HepG2 (cell line): Measurements from ENCODE around the gene PTPRD. TPM values are rescaled to one million over a fixed set of nuclear protein-coding genes. Genes with fewer than 3 reads are reported as not detected.

Source experiments
- ATAC-seq: fragments of 200-7000 bp; cut with Tn5 transposase; 3 replicates; pipeline ENCODE4 v1.9.1; 2020; ENCODE audit warnings: mild to moderate bottlenecking, moderate library complexity
- BruUV-seq: library from RNA; stranded (reverse); fragments of 400-500 nt; replicated peaks from 2 replicates; lab custom pipeline; 2021; lab: Mats Ljungman, UMichigan
- CTCF ChIA-PET: fragments of 300-600 bp; formaldehyde crosslinking; extraction: SDS; loops from one replicate; lab custom pipeline; 2021; ENCODE audit warnings: low total read pairs, inconsistent platforms, low intra/inter-chr PET ratio; lab: Yijun Ruan, JAX
- POLR2A ChIA-PET: fragments of 350-600 bp; sonication (Branson Sonifier 250); formaldehyde crosslinking; loops from one replicate; lab custom pipeline; 2020; ENCODE audit warnings: antibody characterized with exemption, inconsistent platforms; lab: Yijun Ruan, JAX
- DNase-seq: peaks from one replicate; pipeline ENCODE4 v3.0.0-alpha.2; 2015; ENCODE audit warnings: low spot score
- FAIRE-seq: peaks from 3 replicates; lab custom pipeline; 2011; peaks lifted over from hg19 to GRCh38; lab: Jason Lieb, UNC
- H2AFZ ChIP-seq: one replicate; pipeline ENCODE4 v1.6.1; 2011; ENCODE audit warnings: low read length, inconsistent platforms
- H3K27ac ChIP-seq: fragments of 300-600 bp; 3 replicates; pipeline ENCODE4 v1.8.0; 2011; ENCODE audit warnings: mixed run types, mild to moderate bottlenecking, mixed read lengths, low read length, inconsistent platforms; ENCODE audit not compliant: insufficient read depth; ENCODE audit errors: extremely low read length
- H3K27me3 ChIP-seq, 2 experiments: fragments of 200-600 bp in 1 of 2; 2 replicates in 1 of 2; 3 replicates in 1 of 2; pipeline versions ENCODE4 v1.6.0 to v1.8.0; 2011; ENCODE audit warnings: low read length in 2 of 2, mild to moderate bottlenecking in 2 of 2, moderate library complexity in 2 of 2, inconsistent platforms in 1 of 2; ENCODE audit not compliant: insufficient read depth in 2 of 2, control insufficient read depth in 1 of 2
- H3K36me3 ChIP-seq, 2 experiments: fragments of 200-600 bp in 1 of 2; replicated peaks in 1 of 2; 2 replicates in 1 of 2; 3 replicates in 1 of 2; pipeline versions ENCODE4 v1.5.1 to v1.8.0; 2011; ENCODE audit warnings: low read length in 2 of 2, inconsistent platforms in 1 of 2; ENCODE audit not compliant: insufficient read depth in 2 of 2, control insufficient read depth in 1 of 2
- H3K4me1 ChIP-seq: 2 replicates; pipeline ENCODE4 v1.5.1; 2012; ENCODE audit warnings: low read length, inconsistent platforms; ENCODE audit not compliant: insufficient read depth
- H3K4me2 ChIP-seq: 2 replicates; pipeline ENCODE4 v1.6.0; 2011; ENCODE audit warnings: low read depth, low read length, inconsistent platforms
- H3K4me3 ChIP-seq, 3 experiments: fragments of 200-600 bp in 1 of 3; sonication (generic), shearing (Covaris generic) in 1 of 3; replicated peaks in 1 of 3; 2 replicates each; pipeline ENCODE4 v1.5.1; 2011 to 2016; ENCODE audit warnings: low read length in 3 of 3, inconsistent platforms in 2 of 3, low read depth in 2 of 3, mild to moderate bottlenecking in 2 of 3, control low read depth in 1 of 3, mixed read lengths in 1 of 3; ENCODE audit not compliant: insufficient read depth in 1 of 3
- H3K79me2 ChIP-seq: one replicate; pipeline ENCODE4 v1.6.1; 2011; ENCODE audit warnings: low read length, inconsistent platforms; ENCODE audit not compliant: insufficient read depth
- H3K9ac ChIP-seq: 2 replicates; pipeline ENCODE4 v1.6.0; 2011; ENCODE audit warnings: mild to moderate bottlenecking, low read depth, low read length, inconsistent platforms; ENCODE audit not compliant: insufficient read depth
- H3K9me3 ChIP-seq: 2 replicates; pipeline ENCODE4 v1.5.1; 2012; ENCODE audit warnings: mild to moderate bottlenecking, low read length
- H4K20me1 ChIP-seq: 2 replicates; pipeline ENCODE4 v1.6.0; 2011; ENCODE audit warnings: inconsistent platforms, mild to moderate bottlenecking, low read length, moderate library complexity; ENCODE audit not compliant: insufficient read depth
- GTF2F1 ChIP-seq: fragments of 150-350 bp; IDR thresholded peaks from 2 replicates; pipeline ENCODE4 v1.6.1; 2014; ENCODE audit warnings: low read length
- NCOR1 ChIP-seq: fragments of 200-600 bp; sonication (generic); IDR thresholded peaks from 2 replicates; pipeline ENCODE4 v1.7.0; 2017; ENCODE audit warnings: antibody characterized with exemption, low read length, borderline replicate concordance
- PHF5A ChIP-seq: IDR thresholded peaks from one replicate; pipeline ENCODE4 v1.6.1; 2018; ENCODE audit warnings: low read depth, missing genetic modification reagents; ENCODE audit not compliant: unreplicated experiment
- RCOR2 ChIP-seq: IDR thresholded peaks from 2 replicates; pipeline ENCODE4 v1.6.1; 2016; ENCODE audit warnings: missing biosample characterization, missing genetic modification reagents
- SATB2 ChIP-seq: sonication (generic); formaldehyde crosslinking; IDR thresholded peaks from 2 replicates; pipeline ENCODE4 v1.5.0; 2020; ENCODE audit warnings: missing genetic modification reagents
- YEATS2 ChIP-seq: sonication (generic); formaldehyde crosslinking; IDR thresholded peaks from 2 replicates; pipeline ENCODE4 v1.4.0; 2020; ENCODE audit warnings: missing genetic modification reagents, borderline replicate concordance
- ZMYM4 ChIP-seq: sonication (generic); formaldehyde crosslinking; IDR thresholded peaks from 2 replicates; pipeline ENCODE4 v1.8.1; 2023; ENCODE audit warnings: mild to moderate bottlenecking, missing genetic modification reagents
- ZNF256 ChIP-seq: sonication (generic); formaldehyde crosslinking; conservative IDR thresholded peaks from 2 replicates; pipeline ENCODE4 v1.4.0; 2020; ENCODE audit warnings: missing genetic modification reagents
- ZNF619 ChIP-seq: sonication (generic); formaldehyde crosslinking; IDR thresholded peaks from 2 replicates; pipeline ENCODE4 v1.4.0; 2020; ENCODE audit warnings: mild to moderate bottlenecking, missing genetic modification reagents
- WGBS: methylation state at CpG from one replicate; pipeline ENCODE4 v1.1.6; 2017; ENCODE audit warnings: low lambda C conversion rate; 5-methylcytosine and 5-hydroxymethylcytosine counted together
- in situ Hi-C: cut with HindIII; loops from 2 replicates; pipeline ENCODE4 v1.10.0; 2017; ENCODE audit warnings: low pct_unique_long_range_greater_than_20kb; ENCODE audit not compliant: extremely low pct_ligation_motif_present
- intact Hi-C: fragments of 100-400 bp; cut with micrococcal nuclease; formaldehyde crosslinking; loops from one replicate; pipeline ENCODE4 v1.10.0; 2022; ENCODE audit not compliant: unreplicated experiment
- polyA plus RNA-seq, 8 experiments: library from polyadenylated mRNA; depleted of rRNA in 3 of 8; stranded (reverse) in 7 of 8; unstranded in 1 of 8; fragments of >200 nt; fragmentation: Illumina TruSeq in 4 of 8; extraction: Trizol in 4 of 8; gene quantifications; 2 replicates each; pipeline versions ENCODE4 v1.2.1 to v1.2.3, GENCODE V29; 2011 to 2016; ENCODE audit warnings: low read depth in 4 of 8, missing spikeins in 1 of 8, mixed read lengths in 1 of 8; ENCODE audit not compliant: insufficient read depth in 1 of 8
- total RNA-seq, 5 experiments: library from RNA; depleted of rRNA; stranded (reverse); fragments of >200 nt; fragmentation: Illumina TruSeq; extraction: Trizol; gene quantifications; 2 replicates each; pipeline ENCODE4 v1.2.3, GENCODE V29; 2016; ENCODE audit warnings: low read depth in 1 of 5
- TF ChIP-seq, protein P1 (sequence below): sonication (generic); formaldehyde crosslinking; IDR thresholded peaks from 2 replicates; pipeline ENCODE4 v1.5.1; 2020; ENCODE audit warnings: missing genetic modification reagents, mild to moderate bottlenecking, borderline replicate concordance
- TF ChIP-seq, protein P2 (sequence below): sonication (generic); formaldehyde crosslinking; IDR thresholded peaks from 2 replicates; pipeline ENCODE4 v1.4.0; 2020; ENCODE audit warnings: missing genetic modification reagents, low read depth, mild to moderate bottlenecking, borderline replicate concordance

Gene PTPRD
- total and polyA plus RNA-seq, 2 of the 13 experiments (the other 11 are each of a cell fraction or from before 2014, with no cell fraction given) = 0.05 TPM; not detected in 1

DNA sequence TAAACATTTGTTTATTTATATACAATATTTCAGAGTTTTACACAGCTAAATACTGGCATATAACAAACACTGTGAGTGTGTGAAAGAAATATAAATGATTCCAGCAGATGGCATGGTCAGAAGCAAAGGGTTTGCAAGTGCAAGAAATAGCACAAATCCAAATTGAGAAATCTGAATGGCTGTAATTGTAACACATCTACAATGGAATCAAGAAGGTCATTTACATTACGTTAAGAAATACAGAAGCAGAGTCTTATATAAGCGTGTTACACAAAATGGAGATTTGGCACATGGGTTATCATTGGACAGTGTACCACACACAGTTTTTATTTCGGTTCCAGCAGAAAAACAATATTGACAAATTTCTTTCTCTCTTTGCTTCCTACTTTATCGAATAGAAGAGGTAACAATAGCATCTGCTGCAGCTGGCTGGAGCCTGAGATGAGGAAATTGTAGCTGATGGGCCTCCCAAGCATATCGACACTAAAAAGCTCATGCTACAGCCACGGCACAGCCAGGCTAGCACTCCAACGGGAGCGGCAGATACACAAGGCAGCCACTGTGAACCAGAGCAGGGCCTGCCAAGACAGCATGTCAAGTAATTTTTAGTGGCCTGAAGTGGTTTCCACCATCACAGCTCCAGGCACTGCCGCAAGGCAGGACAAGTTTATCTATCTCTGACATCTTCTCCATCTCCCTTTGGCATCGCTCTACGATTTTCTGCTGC, 2248.6 kb downstream of the PTPRD start (continued):
- TF ChIP-seq, protein P1, sequence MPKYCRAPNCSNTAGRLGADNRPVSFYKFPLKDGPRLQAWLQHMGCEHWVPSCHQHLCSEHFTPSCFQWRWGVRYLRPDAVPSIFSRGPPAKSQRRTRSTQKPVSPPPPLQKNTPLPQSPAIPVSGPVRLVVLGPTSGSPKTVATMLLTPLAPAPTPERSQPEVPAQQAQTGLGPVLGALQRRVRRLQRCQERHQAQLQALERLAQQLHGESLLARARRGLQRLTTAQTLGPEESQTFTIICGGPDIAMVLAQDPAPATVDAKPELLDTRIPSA = no peak
- no peak for TF ChIP-seq NCOR1
- TF ChIP-seq, protein P2, sequence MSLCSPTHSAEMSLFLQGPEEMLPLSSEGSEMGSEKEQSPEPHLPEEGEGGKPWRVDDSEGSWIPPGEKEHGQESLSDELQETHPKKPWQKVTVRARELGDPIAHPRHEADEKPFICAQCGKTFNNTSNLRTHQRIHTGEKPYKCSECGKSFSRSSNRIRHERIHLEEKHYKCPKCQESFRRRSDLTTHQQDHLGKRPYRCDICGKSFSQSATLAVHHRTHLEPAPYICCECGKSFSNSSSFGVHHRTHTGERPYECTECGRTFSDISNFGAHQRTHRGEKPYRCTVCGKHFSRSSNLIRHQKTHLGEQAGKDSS (CRISPR knock-in tag) = no peak
- TF ChIP-seq ZMYM4 (CRISPR knock-in tag) = no peak
- no peak for TF ChIP-seq ZNF256
- TF ChIP-seq GTF2F1 = no peak
- TF ChIP-seq YEATS2 = no peak
- TF ChIP-seq ZNF619 (CRISPR knock-in tag) = no peak
- no peak for TF ChIP-seq RCOR2 (CRISPR knock-in tag)

DNA sequence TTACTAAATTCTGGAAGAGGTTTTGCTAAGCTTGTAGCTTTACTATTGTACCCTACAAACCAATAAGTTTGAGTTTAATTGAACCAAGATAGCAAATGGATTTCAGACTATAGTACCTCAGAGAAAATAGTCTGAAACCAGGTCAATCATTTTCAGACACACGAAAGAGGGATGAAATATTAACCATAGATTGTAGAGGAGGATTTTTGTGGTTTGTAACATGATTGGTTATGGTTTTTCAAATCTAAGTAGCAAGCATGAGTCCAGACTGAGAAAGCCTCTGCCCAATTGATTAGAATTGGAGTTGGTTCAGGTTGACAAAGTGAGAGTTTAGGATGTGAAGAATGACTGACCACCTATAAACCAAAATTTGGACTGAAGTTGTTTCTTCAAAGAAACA, 2250.6 kb downstream of the PTPRD start:
- BruUV-seq = no TSS peak
- FAIRE-seq = no peak
- Histone ChIP-seq H3K4me2 (no peak overlapping the region), H3K79me2 (no peaks in the 10 kb centered on the region), H3K27me3 (no peaks in the 10 kb centered on the region), H3K9ac (no peak overlapping the region), H4K20me1 (no peaks in the 10 kb centered on the region), H2AFZ (no peak overlapping the region), H3K27ac (no peak overlapping the region), H3K9me3 (peaks cover 84% of the 10 kb centered on the region), H3K36me3 (no peaks in the 10 kb centered on the region), H3K4me1 (no peaks in the 10 kb centered on the region), H3K4me3 (no peak overlapping the region)
- DNase-seq = no peak
- WGBS = 0% methylated on average over 1 of the region's 1 CpG
- no peak for TF ChIP-seq PHF5A
- no peak for TF ChIP-seq SATB2 (CRISPR knock-in tag)
- in situ Hi-C loops (no loop called here), intact Hi-C loops (no loop called here)
- ChIA-PET CTCF (no interaction called here), POLR2A (no interaction called here)
- no peak for ATAC-seq
